Fibroblast of skin of right biceps (primary cell): ENCODE data around the gene LRRC47.
"Not testable (repeated sequence)": the region's sequence is repeated elsewhere in the genome, so short reads cannot be mapped to it uniquely, and the experiment has no call there.

Source experiments
- DNase-seq: peaks from one replicate; pipeline ENCODE4 v3.0.0-alpha.2; 2013

Gene LRRC47

DNA sequence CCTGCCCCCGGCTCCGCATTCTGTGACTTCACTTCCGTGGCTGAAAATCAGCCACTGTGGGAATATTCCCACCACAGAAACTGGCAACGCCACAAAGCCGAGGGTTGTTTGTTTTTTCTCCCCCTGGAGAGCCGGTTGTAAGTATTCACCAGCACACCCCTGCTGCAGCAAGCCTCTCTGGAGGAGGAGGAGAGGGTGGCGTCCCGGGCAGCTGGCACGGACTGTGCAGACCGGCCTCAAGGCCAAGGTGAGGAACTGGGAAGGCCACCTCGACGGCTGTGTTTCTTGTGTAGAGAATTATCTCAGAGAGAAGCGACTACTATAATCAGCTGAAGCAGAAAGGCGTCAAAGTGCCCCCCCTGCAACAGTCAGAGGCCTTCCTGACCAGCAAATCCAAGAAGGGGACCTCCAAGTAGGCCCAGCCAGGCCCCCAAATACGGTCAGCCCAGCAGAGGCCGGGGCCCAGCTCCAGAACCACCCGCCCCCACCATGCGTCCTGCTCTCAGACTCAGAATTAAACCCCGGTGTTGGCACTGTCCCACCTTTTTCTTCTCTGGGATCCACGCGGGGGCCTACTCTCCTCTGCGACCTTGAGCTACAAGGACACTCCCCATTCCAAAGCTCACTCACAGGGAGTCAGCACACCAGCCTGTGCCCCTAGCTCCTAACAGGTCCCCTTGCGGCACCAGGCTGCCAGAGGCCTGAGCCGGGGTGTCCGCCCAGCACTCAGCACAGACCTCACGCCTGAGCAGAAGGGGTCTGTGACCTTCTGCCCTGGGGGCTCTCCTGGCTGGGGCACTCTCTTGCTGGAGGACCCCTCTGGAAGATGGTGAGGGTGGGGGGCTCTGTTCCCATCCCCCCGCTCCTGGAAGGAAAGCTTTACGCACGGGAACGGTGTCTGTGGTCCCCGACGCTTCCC, 24.9 kb downstream of the LRRC47 start:
- no peak for DNase-seq

DNA sequence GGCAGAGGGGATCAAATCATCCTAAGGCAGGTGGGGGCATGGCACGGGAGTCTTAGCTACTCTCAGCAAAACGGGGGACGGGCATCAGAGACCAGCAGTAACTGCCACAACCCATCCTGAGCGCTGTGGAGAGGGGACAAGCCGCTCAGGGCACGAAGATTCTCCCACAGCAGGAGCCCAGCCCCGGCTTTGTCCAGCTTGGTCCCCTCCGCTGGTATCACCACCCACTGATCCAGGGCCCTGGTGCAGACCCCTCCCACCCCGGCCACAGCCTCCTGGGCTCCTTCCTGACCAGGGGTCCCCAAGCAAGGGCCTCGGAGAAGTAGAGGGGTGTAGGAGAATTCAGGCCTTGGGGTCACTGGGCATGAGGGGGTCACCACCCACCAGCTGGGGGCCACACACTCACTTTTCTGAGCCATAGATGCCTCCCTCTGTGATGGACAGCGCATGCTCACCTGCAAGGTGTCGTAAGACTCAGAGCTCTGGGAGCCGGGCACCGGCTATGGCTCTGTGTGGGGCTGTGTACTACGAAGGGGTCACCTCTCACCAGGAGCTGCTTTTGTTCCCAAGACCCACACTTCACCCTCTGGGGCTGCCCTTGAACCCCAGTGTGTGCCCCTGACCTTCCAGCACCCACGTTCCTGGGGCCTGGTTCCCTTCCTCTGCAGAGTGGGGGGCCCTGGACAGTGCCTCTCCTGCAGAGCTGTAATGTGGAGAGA, 26.1 kb downstream of the LRRC47 start:
- DNase-seq, result no peak

DNA sequence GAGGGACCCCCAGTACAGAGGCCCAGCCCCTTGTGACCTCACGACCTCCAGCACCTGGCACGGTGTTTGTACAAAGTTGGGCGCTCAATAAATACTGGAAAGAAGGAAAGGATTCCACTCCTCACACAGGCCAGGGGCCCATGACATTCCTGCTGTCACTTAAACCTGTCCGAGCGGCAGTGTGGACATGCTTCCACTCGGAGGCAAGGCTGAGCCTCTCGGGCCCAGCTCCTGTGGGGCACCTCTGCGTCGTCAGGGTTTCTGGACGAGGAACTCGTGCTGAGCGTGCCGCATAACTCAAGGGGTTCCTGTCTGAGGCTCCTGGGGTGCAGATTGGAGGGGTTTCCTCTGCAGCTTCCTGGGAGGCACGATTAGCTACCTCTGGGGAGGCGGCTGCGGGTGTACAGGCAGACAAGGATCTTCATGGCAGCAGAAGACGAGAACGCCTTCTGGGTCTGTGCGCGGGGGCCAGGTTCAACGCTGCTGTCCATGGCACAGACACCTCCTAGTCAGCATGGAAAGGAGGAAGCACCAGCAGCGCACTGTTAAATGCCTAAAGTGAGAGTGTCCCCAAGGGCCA, 27.4 kb downstream of the LRRC47 start:
- no peak for DNase-seq

DNA sequence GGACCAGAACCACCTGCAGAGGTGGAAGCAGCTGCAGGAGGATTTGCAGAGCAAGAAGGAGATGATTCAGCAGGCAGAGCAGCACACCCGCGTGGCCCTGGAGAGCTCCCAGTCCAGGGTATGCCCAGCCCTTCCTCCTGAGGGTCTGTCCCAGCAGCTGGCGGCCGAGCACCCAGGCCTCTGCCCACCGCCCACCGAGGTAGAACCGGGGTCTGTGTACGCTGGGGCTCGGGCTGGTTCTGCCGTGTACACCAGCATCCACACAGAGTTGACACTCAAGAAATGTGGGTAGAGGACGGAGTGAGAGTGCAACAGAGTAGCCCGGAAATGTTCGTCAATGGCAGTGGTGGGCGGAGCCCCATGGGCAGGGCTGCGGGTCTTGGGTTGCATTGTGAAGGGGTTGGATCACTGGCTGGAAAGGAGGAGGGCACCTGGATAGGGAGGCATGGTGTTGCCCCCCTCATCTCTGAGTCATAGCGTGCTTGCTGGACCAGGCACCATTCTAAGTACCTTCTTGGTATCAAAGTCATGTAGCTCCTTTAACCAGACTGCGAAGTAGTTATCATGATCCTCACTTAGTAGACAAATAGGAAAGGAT, 28.9 kb downstream of the LRRC47 start:
- no peak for DNase-seq

DNA sequence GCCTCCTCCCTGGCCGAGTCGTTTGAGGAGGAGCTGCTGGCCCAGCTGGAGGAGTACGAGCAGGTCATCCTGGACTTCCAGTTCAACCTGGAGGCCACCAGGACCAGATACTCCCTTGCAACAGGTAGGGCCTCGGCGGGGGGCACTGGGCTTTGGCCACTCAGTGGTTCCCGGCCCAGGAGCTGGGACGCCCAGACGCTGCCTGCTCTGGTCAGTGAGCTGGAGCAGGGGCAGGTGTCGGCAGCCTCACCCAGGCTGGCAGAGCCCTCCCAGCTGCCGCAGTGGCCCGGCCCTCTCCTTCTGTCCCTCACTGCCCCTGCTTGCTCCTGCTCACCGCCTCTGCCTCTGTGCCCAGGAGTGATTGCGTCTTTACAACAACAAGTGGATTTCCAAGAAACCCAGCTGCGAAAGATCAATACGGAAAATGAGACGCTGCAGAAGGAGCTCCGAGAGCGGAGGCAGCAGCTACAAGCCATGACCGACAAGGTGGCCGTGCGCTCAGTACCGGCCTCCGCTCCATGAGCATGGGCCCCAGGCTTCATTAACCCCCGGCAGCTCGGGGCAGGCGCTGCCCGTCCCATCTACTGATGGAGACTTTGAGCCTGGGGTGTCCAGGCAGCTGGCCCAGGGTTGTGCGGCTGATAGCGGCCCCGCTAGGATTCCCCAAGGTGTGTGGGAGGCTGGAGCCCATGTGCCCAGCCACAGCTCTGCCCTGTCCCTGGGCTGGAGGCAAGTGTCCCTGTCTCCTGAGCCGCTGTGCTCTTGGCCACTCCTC, 32.8 kb downstream of the LRRC47 start:
- DNase-seq, result no peak

DNA sequence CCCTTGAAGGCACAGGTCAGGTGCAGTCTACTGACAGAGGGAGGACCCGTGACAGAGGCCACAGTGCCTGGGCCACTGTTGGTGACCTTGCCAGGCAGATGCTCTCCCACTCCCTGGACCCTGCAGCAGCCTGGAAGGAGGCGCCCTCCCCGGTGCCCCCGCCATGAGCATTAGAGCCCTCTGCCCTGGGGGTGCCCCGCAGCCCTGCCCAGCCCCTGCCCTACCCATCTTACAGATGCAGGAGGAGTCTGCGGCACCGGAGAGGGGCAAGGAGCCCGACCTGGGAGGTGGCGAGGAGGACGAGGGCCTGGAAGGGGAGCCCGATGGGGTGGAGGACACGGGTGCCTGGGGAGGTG, 33.4 kb downstream of the LRRC47 start:
- DNase-seq, result no peak

DNA sequence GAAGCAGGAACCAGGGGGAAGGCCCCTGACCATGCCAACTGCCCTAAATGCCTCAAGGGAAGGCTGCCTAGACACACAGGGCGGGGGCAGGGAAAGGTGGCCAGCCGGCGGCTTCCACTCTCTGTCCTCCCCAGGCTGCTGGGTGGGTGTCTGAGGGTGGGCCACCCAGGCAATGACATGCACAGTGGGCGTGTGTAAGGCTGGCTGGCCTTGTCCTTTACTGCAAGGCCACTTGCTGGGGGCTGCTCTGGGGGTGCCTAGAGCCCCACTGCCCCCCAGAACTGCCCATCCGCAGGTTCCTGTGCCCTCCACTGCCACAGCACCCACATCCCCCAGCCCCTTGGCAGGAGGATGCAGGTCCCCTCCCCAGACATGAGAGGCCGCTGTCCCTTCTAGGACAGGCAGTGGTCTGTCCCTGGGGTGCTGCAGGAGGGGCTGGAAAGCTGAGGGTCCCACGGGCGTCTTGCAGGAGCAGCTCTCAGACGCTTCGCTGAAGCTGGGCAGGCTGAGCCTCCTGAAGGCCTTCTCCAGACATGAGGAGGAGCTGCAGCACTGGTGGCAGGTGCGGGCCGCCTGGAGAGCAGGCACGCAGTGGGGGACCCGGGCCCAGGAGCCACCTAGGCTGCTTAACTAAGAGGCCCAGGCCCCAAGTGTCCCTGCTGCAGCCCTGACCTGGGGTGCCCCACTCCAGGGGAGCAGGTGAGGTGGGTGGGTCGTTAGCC, 34.0 kb downstream of the LRRC47 start:
- DNase-seq, result no peak

DNA sequence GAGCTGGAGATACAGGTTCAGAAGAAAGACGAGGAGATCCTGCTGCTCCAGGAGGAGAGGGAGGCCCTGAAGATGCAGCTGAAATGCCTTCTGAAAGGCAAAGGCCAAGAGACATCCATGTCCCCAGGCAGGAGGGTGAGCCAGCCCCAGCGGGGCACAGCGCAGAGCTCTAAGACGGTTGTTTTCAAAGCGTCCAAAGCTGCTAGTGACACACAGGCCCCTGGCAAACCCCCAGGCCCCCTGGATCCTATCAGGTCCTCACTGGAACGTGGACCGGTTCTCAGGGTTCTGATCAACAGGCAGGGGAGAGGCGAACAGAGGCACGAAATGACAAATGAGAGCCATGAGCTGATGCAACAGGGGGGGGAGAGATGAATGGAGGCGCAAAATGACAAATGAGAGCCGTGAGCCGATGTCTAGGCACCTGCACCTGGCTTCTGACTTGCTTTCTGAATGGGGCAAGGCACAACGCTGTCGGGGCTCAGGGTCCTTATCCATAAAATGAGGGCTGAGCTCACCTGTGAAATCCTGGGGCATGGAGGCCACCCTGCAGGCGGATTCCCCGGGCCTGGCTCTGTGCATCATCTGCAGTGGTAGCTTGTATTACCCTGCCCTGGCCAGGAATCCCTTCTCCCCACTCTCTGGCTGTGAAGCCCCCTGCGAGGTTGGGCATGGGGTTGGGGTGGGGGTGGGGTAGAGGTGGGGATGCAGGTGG, 34.8 kb downstream of the LRRC47 start:
- no peak for DNase-seq

DNA sequence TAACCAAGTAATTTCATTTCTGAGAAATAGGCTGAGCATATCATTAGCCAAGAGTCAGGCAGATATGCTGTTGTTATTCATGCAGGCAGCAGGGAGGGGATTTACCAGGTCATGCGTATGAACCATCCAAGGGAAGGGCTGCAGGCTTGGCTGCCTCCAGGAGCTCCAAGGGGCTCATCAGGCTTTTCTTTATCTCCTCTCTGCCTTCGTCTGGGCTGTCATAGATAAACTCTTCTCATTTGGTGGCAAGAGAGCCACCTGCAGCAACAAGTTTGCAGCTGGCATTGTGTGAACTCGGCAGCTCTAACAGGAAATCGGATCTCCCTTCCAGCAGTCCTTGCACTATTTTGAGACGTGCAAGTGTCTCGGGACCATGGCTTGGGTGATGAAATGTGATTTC, 36.5 kb downstream of the LRRC47 start:
- DNase-seq, result no peak

DNA sequence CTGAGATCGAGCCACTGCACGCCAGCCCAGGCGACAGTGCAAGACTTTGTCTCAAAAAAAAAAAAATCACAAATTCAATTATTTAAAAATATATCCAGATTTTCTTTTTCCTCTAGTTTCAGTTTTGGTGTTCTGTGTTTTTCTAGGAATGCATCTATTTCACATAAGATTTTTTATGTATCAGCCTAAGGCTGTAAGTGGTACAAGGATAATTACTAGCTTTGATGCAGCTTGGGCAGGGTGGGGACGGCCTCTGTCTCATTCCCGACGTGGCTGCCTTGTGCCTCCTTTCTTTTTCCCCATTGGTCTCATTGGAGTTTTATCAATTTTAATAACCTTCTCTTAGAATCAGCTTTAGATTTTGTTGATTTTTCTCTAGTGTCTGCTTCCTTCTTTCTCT, 37.1 kb downstream of the LRRC47 start:
- DNase-seq, result no peak

DNA sequence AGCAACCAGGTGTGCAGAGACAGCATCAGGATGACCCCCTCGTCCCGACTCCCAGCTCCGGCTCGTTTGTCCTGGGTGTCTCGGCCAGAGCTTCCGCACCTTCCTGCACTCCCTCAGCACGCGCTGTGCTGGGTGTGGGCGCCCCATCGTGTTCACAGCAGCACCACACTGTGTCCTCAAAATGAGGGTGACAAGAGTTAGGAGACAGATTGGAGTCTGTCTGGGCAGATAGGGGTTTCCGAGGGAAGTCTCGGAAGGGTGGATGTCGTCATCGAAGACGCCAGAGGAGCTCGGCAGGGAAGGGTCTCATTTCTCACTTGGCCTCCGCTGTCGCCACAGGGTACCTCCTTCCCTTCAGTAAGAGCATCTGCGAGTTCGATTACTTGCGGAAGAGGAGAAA, 39.9 kb downstream of the LRRC47 start:
- DNase-seq, result no peak

DNA sequence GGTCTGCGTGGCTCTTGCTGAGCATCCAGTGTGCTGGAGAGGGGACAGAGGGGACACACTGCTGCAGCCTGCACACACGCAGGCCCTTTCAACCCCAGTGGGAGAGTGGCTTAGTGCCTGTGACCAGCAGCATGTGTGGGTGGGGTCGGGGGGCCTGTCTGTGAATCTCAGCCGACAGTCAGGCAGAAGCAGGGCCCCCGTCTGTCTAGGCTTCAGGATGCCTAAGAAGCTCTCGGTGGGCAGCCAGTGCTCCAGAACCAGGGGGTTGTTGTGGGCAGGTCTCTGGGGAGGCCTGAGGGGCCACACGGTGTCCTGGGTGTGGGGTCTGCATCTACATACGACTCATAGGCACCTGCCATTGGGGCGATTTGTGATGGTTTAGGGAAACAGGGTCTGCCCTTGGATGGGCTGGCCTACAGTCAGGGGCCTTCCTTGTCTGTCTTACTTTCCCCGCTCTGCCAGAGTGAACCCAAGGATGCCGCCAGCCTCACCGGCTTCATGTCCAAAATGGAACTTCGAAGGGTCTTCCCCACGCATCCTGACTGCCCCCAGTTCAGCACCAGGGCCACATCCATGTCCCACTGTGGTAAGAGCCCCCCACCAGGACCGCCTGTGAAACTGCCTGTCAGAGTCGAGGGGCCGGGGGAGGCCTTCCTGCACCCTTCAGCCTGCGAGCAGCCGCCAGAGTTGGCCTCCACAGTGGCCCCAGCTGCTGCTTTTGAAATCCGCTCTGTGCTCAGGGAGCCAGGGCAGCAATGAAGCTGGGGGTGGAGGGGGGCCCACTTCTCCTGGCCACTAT, 42.4 kb downstream of the LRRC47 start:
- DNase-seq, result no peak

DNA sequence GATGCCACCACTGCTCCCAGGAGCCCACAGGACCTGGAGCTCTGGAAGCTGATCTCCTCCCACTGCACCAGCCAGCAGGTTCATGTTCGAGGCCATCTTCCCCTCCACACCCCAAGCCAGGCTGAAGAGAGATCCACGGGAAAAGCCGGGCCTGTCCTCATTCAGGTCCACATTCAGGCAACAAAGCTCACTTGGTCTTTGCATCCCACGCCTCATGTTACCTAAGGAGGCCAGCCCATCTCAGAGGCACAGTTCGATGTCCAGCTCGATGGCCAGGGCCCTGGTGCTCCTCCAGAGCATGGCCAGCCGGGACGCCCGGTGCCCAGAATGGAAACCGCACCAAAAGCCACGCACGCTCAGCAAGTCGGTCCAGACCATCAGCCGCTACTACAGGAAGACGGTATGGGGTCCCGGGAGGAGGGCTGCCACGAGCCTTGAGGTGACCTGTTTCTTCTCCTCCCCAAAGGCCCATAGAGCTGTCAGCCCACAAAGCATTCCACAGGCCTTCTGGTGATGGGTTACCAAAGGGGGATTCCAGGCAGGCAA, 43.8 kb downstream of the LRRC47 start, which contains the start of gene CCDC27:
TSS of gene CCDC27 (plus strand) at position 51 of the 546 bp plus-strand sequence. CDS start at position 83, 32 bp downstream.
- DNase-seq, result no peak

DNA sequence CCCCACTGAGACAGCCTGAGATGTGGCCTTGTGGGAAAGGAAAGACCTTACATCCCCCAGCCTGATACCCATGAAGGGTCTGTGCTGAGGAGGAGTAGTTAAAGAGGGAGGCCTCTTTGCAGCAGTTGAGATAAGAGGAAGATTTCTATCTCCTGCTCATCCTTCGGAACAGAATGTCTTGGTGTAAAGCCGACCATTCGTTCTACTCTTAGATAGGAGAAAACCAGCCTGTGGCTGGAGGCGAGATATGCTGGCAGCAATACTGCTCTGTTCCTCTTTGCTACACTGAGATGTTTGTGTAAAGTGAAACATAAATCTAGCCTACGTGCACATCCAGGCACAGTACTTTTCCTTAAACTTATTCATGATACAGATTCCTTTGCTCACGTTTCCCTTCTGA, 45.6 kb downstream of the LRRC47 start:
- DNase-seq, result no peak

DNA sequence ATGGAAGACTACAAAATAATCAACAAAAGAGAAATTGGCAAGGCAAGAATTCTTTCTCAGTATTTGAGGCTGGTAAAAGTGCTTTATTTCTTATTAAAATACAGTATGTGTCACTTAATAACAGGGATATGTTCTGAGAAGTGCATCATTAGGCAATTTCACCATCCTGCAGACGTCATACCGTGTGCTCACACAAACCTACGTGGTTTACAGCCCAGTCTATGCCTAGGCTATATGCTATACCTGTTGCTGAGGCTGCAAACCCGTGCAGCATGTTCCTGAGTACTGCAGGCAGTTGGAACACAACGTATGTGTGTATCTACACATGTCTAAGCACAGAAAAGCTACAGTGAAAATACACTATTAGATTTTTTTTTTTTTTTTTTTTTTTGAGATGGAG, 46.8 kb downstream of the LRRC47 start:
- DNase-seq, result no peak

DNA sequence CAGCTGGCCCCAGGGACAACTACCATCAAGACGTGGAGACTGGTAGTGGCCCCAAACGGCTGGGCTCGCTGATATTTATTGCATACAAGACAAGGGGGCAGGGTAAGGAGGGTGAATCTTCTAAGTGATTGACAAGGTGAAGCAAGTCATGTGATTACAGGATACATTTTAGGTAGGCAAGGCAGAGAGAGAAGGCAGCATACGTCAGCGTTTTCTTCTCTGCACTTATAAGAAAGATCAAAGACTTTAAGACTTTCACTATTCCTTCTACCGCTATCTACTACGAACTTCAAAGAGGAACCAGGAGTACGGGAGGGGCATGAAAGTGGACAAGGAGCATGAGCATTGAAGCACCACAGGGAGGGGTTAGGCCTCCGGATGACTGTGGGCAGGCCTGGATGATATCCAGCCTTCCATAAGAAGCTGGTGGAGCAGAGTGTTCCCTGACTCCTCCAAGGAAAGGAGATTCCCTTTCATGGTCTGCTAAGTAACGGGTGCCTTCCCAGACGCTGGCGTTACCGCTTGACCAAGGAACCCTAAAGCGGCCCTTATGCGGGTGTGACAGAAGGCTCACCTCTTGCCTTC, 47.9 kb downstream of the LRRC47 start:
- not testable (repeated sequence) for DNase-seq

DNA sequence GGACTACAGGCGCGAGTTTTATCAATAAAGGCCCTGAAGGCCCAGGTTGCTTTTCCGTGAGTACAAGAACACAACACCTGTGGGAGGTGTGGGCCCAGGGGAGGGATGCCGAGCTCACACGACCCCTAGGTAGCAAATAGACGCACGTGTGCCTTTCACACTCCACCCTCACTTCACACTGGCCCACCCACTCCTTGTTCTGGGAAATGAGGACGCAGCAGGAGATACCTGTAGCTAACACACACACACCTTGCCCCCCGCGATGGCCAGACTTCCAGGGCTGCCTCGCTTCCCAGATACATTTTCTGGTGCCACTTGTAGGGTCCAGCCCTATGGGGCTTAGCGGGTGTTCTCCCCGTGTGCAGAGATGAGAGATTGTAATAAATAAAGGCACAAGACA, 48.4 kb downstream of the LRRC47 start:
- no peak for DNase-seq

DNA sequence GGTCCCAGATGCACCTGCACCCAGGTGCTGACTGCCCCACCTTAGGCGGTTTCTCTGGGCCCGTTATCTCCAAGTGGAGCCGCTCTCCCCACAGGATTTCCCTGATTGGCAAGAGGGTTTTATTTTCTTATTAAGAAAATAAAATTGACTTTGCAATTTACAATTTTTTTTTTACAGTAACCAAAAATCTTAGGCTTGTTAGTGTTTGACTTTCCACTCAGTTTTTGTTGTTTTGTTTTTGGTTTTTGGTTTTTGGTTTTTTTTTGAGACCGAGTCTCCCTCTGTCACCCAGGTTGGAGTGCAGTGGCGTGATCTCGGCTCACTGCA, 48.8 kb downstream of the LRRC47 start:
- no peak for DNase-seq

DNA sequence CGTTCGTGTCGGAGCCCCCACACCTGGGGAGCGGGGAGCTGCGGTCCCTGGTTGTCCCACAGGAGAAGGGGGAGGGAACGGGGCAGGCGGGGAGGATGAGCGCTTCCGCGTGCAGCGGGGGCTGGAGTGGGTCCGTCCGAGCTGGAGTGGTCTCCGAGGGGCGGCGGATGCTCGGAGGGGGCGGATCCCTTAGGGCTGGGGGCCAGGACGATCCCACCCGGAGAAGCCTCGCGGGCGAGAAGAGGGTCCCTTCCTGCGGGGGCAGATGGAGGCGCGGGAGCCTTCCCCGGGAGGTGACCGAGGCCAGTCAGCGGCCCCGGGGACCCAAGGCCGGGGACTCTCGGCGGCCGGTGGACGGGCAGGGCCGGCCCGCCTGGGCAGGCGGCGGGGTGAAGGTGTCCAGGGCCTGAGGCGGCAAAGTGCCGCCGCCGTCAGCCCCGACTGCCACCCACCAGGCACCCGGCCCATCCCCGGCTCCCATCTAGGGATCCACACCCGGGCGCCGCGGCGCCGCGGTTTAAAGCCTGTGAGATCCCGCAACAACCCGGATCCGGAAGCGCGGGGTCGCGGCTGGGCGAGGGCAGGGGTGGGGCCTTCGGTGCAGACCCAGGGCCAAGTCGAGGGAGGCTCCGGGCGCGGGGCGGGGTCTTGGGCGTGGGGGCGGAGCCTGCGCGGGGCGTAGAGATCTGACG, 49.3 kb downstream of the LRRC47 start:
- peak; percentile 73 for DNase-seq
